KBM-7 (cell line): Measurements from ENCODE around the gene PRKAG2.

Experiments
- DNase-seq: peaks from one replicate; pipeline ENCODE4 v3.0.0-alpha.2; 2015
- in situ Hi-C: fragments of 300-500 bp; cut with MboI; formaldehyde crosslinking; loops from 2 replicates; pipeline ENCODE4 v1.14.3; 2020; ENCODE audit warnings: low sequenced_read_pairs, low pct_unique_long_range_greater_than_20kb, mixed read lengths

PRKAG2 gene

GRCh38 chr7:151669762-151670161, 207.2 kb downstream of the PRKAG2 start:
- in situ Hi-C loops = no loop called here
- DNase-seq = no peak

GRCh38 chr7:151666886-151667285, 210.0 kb downstream of the PRKAG2 start:
- no peak for DNase-seq
- in situ Hi-C loops = no loop called here

DNA sequence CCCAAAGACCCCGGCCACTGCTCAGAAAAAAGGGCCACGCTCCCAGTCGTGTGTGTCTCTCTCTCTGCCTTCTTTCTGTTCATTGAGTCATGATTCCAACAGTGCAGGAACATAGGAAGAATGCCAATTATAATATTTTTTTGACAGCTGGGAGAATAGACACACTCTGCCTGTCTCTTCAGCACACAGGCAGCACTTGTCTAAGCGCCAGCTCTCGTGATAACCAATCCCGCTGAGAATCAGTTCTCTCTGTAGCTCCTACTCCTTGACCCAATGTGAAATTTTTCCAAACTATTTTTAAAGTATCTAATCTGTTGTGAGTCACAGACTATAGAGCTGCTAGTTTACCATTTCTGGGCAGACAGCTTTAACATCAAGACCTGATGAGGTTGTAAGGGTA, 211.5 kb downstream of the PRKAG2 start:
- no peak for DNase-seq
- in situ Hi-C loops = no loop called here

- in situ Hi-C loops = no loop called here
- no peak for DNase-seq
Observed at GRCh38 chr7:151664268-151664667, 212.6 kb downstream of the PRKAG2 start.

DNA sequence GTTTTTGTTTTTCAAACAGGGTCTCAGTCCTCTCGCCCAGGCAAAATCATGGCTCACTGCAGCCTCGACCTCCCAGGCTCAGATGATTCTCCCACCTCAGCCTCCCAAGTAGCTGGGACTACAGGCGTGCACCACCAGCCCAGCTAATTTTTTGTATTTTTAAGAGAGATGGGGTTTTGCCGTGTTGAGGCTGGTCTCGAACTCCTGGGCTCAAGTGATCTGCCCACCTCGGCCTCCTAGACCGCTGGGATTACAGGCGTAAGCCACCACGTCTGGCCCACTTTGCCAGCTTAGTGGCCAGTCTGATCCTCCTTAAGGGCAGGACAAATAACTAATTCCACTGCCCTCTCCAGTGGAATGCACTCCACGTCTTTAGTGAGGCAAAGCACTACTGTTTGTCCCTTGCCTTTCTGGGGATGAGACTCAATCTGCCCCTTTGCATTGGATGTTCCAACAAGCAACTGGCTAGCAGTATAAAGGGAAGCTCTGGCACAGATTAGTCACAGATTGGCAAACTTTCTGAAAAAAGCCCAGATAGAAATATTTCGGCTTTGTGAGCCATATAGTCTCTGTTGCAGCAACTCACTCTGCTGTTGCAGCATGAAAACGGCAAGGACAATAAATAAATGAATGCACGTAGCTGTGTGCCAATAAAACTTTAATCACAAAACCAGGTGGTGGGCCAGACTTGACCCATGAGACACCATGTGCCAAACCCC, 213.4 kb downstream of the PRKAG2 start:
- in situ Hi-C loops = no loop called here
- no peak for DNase-seq

DNA sequence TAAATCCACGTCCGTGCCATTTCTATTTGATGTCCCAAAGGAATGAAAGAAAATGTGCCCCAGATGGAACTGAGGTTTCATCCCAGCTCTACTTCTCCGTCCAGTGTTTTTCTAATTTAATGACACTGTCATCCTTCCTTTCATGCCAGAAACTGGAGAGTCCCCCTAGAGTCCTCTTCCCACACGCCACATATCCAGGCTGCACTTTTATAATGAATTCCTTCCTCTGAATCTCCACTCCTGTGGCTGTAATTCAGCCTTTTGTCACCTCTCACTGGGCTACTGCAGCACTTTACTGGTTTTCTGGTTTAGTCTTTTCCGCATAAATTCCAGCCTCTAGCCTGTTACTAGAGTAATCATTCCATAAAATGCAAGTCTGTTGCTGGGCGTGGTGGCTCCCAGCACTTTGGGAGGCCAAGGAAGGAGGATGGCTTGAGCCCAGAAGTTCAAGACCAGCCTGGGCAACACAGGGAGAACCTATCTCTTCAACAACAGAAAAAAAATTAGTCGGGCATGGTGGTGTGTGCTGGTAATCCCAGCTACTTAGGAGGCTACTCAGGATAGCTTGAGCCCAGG, 214.6 kb downstream of the PRKAG2 start:
- no peak for DNase-seq
- in situ Hi-C loops = no loop called here

GRCh38 chr7:151661587-151661986, 215.3 kb downstream of the PRKAG2 start:
- in situ Hi-C loops = no loop called here
- no peak for DNase-seq

DNA sequence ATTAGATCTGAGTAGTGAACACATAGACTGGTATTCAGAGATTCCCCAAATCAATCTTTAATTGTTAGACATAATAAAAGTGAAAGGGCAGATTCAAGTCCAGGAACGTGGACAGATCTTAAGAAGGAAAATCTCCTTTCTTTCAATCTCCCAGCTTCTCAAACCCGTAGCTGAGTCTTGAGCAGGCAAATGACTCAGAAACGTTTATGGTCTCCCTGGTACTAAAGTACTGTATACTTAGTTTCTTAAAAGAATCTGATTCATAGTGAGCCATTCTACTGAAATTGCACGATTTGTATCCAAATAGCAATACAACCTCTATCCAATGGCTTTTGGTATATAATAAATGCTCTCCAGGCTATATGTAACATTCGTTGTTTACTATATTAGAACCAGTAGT, 216.8 kb downstream of the PRKAG2 start:
- no peak for DNase-seq
- in situ Hi-C loops = no loop called here

DNA sequence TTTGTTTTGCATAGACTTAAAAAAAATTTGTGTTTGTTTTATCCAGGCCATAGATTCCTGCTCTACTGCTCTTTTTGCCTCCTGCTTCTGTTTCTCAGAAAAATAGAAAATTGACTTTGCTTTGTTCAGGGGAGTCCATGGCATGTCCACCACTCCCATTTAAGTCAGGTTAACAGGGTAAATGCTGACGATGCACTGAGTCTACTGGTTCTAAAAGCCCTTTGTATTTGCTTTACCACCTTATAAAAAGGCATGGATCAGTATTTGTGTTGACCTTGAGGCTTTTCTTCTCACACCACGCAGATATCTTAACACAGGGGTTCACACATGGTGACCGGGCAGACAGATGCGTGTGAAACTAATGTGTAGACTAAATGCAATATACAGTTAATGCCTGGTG, 217.7 kb downstream of the PRKAG2 start:
- in situ Hi-C loops = no loop called here
- DNase-seq = no peak

DNA sequence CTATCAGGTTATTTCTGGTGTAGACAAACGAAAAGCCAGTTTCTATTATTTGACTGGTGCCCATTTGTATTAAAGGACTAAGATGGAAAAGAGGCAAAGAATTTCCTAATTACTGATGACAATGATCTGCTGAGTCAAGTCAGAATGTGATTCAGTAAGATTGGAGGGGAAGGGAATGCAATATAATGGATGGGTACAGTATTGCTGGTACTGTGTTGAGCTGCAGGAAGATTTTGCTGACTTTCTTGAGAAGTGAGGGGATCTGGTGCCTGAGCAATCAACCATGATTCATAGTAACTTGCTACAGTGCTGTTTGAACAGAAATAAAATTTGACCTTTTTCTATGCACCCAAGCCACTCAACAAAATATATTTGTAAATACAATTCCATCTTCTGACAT, 218.1 kb downstream of the PRKAG2 start:
- DNase-seq = no peak
- in situ Hi-C loops = no loop called here

DNA sequence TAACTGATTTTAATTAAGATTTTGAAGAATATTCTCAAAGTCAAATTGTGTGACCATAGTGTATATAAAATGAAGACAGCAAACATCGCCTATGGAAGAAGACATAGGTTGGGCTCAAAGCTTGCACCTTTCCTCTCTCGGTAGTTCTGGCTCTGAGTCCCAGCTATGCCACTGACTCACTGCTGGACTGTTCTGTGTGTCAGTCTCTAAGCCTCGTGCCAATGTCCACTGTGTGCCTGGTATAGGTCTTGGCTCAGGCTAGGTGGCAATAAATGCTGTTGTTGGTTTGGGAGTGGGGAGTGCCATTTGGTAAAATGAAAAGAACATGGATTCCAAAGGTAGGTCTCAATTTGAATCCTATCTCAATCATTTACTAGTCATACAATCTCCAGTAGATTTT, 219.7 kb downstream of the PRKAG2 start:
- in situ Hi-C loops = no loop called here
- no peak for DNase-seq

- in situ Hi-C loops = no loop called here
- DNase-seq = no peak
Observed at GRCh38 chr7:151655555-151655954, 221.4 kb downstream of the PRKAG2 start.

GRCh38 chr7:151652111-151652510, 224.8 kb downstream of the PRKAG2 start:
- in situ Hi-C loops = no loop called here

DNA sequence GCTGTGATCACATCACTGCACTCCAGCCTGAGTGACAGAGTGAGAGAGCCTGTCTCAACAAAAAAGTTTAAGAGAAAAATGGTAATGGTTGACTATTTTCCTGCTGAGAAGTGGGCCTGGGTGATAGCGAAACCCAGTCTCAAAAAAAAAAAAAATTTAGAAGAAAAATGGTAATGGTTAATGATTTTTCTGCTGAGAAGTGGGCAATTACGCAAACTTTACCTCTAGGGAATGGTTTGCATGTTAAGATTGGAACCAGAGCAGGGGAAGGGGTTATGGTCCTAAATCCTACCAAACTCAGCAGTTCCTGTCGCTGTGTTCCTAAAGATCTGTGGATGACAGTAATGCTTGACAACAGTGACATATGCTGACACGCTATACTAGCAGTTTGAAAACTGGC, 226.8 kb downstream of the PRKAG2 start:
- no peak for DNase-seq
- in situ Hi-C loops = no loop called here

More at GRCh38 chr7:151652111-151652510, 224.8 kb downstream of the PRKAG2 start:
- no peak for DNase-seq

DNA sequence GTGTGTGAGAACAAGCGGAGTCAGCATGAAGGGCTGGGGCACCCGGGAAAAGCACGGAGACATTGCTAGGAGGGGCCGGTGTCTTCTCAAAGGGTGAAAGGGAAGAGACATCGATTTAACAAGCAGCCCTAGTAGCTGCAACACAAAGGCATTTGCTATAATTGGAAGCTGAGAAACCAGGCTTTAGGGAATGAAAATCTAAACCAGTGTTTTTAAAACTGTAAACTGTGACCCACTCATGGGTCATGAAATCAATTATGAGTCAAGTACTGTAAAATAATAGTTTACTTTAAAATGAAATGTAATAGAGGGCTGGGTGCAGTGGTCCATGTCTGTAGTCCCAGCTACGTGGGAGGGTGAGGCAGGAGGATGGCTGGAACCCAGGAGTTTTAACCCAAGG, 228.5 kb downstream of the PRKAG2 start:
- no peak for DNase-seq
- in situ Hi-C loops = no loop called here

GRCh38 chr7:151647874-151648273, 229.0 kb downstream of the PRKAG2 start:
- no peak for DNase-seq
- in situ Hi-C loops = no loop called here

DNA sequence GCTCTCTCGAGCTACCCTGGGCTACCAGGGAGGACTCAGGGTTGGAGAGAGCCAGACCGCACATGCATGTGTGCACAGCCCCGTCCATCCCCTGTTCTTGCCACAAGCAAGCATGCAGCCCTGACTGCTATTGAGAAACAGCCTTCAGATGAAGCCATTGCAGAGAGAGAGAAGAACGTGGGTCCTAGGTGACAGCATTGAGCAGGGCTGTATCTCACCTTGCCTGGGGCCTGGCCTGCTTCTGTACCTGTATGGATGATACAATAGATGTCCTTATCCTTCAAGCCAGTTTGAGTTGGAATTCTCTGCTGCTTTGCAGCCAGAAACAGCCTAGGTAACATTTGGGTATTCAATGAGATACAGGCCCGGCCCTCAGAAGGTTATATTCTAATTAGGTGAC, 229.9 kb downstream of the PRKAG2 start:
- DNase-seq = no peak
- in situ Hi-C loops = no loop called here

DNA sequence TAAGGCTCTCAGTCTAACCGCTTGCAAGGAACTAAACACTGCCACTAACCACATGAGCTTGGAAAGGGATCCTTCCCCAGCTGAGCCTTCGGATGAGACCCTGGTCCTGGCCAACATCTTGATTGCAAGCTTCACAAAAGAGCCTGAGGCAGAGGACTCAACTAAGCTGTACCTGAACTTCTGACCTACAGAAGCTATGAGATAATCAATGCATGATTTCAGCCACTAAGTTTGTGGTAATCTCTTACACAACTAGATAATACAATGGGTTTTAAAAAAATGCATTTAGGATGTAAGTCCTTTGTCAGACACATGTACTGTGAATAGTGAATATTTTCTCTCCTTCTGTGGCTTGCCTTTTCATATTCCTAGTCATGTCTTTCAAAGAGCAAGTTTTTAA, 231.6 kb downstream of the PRKAG2 start:
- in situ Hi-C loops = no loop called here
- DNase-seq = no peak

DNA sequence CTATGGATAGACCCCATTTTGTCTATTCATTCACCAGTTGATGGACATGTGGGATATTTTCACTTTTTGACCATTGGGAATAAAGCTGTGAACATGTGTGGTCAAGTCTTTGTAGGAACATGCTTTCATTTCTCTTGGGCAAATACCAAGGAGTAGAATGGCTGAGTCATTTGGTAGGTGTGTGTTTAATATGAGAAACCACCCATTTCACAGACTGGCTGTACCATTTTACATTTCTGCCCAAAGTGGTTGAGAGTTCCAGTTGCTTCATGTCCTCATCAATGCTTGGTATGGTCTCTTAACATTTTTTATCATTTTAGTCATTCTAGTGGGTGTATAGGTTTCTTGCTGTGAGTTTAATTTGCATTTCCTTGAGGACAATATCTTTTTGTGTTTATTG, 232.4 kb downstream of the PRKAG2 start:
- in situ Hi-C loops = no loop called here
- no peak for DNase-seq

GRCh38 chr7:151642746-151643145, 234.2 kb downstream of the PRKAG2 start:
- in situ Hi-C loops = no loop called here
- no peak for DNase-seq

- DNase-seq = no peak
- in situ Hi-C loops = no loop called here
Observed at GRCh38 chr7:151641587-151641986, 235.3 kb downstream of the PRKAG2 start.
